Measurements from ENCODE around the gene TMEM163.

Gene TMEM163

DNA sequence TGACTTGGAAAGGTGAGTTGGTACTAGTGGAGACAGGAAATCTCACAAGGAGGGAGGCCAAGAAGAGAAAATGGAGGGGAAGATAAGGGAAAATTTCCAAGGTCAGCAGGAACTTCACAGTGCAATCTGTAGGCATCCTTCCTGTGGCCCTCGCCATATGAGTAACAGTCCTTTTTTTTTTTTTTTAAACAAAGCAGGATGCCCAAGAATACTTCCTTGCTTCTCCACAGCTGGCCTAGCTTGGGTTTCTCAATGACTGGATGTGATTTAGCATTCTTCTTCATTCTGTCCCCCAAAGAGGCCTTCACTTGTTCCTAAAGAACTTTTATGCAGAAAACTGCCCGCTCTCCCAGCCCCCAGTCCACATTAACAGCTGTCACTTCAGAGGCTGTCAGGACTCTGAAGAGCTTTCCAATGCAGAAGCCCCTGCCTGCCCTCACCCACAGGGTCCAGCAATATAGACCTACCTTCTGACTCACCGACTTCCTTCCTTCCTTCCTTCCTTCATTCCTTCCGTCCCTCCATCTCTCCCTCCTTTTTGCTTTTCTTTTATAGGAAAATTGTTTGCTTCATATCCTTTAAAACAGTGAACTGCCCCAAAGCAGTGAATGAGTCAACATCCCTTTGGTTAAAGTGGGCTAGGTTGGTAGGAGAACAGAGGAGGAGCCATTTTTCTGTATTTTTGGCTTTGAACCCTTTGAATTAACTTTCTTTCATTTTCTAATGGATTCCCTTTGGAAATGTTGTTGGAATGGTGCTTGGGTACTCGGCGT is 292.9 kb downstream of the TMEM163 start:
- no peak for DNase-seq

DNA sequence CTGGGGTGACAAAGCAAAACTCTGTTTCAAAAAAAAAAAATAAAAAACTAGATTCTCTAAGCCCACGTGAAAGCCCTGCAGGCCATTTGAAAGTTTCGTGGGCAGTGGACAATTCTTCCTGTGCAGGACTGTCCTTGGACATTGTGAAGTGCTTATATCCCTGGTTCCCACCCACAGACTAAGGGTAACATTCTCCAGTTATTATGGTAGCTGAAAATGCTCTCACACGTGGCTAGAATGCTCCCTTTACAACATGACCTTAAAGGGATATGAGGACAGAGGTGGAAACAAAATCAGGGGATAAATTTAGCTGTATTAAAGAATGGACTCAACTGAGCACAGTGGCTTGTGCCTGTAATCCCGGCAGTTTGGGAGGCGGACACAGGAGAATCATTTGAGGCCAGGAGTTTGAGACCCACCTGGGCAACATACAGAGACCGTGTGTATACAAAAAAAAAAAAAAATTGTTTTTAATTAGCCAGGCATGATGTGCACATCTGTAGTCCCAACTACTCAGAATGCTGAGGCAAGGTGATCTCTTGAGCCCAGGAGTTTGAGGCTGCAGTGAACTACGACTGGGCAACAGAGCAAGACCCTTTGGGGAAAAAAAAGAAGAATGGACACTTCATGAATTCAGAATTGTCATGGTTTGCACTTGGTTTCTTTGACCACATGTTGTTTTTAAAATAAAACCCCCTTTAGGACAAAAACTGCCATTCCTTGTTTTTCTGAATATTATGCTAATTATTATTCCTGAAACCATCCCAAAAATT is 297.1 kb downstream of the TMEM163 start:
- DNase-seq, result no peak

DNA sequence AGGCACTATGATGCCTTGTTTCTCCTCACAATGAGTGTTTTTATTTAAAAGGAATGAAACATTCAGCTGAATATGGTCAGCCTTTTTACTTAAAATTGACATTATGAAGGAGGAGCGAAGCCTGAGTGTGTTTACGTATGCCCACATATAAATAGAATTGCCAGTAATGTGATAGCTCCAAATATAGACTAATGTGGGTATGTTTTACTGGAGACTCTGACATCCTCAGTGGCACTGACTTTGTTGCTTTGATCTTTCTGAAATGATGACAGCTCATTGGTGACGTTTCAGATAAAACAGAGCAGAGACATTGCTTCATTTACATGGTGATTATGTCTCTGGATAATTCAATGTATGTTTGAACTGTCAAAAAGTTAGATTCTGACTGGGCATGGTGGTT is 297.9 kb downstream of the TMEM163 start:
- DNase-seq, result no peak

DNA sequence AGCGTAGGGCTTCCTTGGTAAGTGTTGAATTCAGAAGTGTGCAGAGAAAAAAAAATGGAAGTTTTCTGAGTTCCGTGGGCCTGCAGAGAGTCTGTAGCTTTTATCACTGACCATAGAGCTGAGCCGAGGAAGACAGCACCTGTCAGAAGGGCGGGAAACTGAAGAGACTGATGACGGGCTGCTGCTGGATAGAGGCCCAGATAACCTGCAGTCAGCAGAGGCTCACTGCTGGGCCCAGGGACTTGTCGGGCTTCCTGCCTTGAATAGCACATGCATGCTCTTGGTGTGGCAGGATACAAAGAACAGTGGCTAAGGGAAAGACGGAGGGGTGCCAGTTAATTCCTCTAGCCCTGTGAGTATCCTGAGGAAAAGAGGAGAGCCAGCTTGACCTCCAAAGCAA is 298.5 kb downstream of the TMEM163 start:
- no peak for DNase-seq

DNA sequence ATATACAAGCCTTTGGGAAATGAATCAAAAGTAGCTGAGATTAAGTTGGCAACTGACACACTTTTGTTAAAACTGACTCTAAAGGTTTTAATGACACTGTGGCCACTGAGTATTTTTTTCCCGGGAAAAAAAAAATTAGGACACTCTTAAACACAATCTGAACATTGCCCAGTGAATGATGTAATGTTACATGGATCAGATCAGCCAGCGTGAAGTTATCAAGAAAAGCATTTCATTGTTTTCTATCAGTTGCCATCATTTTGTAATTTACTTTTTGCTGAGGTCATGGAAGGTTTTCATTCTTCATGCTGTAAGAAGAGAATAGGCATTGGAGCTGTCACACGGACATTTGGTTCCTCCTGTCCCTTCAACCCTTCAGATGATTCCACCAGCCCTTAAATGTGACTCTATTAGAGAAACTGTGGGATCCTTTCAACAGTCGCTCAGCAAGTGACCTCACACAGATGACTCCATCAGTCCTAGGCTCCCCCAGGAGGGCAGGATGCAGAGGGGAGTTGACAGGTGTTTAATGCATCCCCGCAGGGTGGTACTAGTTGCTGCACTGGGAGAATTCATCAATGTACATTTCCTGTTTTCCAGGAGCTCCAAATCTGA is 300.7 kb downstream of the TMEM163 start:
- DNase-seq, result no peak

DNA sequence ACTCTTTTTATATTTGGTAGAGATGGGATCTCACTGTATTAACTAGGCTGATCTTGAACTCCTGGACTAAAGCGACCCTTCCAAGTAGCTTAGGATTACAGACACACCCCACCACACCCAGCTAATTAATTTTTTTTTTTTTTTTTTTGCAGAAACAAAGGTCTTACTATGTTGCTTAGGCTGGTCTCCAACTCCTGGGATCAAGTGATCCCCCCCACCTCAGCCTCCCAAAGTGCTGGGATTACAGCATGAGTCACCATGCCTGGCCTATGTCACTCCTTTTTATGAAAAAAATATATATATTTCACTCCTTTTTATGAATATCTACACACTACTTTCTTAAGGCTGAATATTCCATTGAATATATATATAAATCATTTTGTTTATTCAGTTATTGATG is 302.2 kb downstream of the TMEM163 start:
- no peak for DNase-seq

DNA sequence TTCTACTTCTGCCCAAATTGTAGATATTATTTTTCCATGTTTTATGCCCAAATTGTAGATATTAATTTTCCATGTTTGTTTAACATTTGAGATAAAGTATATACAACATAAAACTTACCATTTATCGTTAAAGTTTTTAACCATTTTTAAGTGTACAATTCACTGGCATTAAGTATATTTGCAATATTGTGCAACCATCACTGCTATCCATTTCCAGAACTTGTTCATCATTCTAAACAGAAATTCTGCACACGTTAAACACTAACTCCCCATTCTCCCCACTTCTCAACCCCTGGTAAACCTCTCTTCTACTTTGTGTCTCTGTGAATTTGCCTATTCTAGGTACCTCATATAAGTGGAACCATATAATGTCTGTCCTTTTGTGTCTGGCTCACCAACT is 302.8 kb downstream of the TMEM163 start:
- DNase-seq, result no peak

DNA sequence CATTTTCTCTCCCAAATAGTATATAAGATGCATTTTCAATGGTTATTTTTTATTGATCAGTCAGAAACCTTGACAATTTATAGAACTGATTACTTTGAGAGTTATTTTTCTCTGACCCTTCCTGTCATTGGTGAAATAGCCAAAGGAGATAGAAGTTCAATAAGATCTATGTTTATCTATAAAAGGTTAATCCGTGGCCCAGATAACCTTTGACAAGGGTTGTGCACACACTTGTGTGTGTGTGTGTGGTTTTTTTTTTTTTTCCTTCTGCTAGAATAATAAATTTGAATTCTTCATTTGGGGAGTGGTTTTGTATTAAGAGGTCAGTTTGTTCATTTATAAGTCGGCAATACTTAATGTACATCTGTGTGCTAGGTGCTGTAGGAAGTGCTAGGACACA is 304.9 kb downstream of the TMEM163 start:
- DNase-seq, result no peak

DNA sequence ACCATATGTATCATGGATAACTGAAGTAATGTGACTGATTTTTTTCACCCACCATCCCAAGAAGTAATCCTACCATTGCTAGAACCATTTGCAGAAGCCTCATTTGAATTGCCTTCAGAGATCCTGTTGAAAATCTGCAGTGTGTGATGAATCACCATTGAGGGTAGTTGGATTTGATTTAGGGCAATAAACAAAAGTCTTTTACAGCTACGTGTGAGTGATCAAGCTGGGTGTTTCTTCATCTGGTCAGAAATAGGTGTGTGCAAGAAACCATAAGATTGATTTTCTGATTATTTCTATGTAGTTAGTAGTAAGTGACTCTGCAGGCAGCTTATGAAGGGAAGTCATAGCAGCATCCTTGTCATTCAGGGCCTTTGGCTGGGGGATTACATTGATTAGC is 305.4 kb downstream of the TMEM163 start:
- no peak for DNase-seq

DNA sequence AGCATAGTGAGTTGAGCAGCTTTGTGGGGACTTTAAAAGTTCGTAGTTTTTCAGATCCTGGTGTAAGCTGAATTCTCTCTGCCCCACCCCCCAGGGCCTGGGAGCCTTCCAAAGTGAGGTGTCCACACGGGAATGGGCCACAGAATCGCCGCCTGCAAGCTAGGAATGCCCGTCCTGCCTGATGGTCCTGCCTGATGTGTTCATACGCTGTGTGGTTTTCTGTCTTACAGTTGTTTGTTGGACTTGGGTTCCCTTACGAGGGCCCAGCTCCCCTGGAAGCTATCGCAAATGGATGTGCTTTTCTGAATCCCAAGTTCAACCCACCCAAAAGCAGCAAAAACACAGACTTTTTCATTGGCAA is 306.2 kb downstream of the TMEM163 start:
- DNase-seq, result no peak

DNA sequence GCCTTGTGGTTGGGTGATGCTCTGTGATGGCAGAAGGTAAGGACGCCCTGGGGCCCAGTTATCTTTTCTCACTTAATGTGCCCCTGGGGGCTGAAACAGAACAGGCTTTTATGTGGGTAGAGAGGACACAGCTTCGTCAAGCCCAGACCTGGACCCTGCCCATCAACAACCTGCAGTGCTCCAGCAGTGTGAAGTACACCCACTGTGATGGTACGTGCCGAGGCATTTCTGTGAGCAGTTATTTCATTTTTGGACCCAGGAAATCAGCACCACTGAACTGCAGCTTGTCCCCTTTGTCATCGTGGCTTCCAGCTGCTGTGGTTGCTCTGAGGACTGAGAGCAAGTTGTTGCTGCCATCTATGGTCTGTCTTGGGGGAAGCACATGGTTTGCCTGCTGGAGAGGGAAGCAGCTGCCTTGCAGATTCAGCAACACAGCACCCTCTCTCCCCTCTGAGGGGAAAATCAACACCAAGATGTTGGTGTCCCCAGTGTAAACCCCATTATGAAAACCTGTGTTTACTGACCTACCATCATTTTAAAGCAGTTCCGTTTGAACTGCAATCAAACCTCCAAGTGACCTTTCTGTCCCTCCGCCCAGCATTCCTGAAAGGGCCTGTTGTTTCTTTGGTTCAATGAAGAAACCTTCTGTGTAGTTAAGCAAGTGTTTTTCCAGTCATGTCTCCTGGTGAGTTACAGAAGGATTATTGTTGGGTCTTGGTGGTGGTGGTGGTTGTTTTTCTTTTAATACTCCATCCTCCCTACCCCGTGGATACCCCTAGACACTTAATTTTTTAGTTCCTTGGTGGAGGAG is 306.8 kb downstream of the TMEM163 start:
- peak; percentile 44 for DNase-seq

DNA sequence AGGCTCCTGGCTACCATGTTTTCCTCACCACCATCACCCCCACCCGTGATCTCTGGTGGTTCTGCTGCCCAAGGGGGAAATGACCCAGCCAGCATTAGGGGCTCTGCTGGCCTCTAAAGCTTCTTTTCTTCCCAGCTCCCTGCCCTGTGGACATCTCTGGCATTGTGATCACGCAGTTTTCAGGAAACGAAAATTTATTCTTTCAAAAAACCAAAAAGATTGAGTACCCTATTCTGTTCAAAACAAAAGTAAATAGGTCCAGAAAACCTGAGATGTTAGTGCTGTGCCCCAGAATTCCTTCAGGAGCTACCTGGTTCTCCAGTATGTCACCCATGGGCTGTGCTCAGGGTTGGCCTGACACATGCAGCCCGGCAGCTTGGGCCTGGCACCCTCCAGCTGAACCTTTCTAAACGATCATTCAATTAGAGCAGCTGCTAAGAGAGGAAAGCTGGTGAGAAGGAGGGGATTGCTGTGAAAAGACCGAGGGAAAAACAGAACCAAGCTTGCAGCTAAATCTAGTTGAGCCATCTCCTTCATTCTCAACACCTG is 307.4 kb downstream of the TMEM163 start:
- DNase-seq, result peak; percentile 34

DNA sequence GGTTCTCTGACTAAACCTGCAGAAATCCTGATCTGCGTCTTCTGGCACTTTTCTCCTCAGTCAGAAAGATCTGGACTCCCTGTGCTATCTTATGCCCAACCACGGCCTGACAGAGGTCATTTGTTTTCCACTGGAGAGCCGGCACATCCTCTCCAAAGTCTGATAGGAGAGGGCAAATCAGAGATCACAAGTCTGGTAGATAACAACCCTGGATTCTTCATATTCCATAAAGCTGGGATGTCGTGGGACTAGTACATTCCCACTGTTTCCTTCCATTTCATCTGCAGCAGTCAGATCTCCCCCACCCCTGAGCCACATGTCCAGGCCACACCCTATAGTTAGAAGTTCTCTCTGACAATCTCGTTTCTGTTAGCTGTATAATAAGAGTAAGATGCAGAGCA is 308.0 kb downstream of the TMEM163 start:
- no peak for DNase-seq

DNA sequence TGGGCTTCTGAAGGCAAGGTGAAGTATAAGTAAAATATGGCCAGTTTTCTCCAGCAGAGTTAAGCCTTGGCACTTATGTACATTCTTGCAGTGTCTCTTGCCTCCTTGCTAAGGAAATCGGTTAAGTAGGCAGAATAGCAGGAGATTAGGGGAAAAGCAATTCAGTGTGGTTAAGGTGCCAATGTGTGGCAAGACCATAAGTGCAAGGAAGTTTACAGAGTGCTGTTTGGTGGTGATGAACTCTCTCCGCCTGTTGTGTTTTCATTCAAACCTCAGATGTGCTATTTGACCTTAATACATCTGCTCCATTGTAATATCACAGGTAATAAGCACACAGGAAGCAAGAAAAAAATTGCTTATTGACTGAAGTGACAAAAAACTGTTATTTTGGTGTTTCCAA is 308.8 kb downstream of the TMEM163 start:
- no peak for DNase-seq

DNA sequence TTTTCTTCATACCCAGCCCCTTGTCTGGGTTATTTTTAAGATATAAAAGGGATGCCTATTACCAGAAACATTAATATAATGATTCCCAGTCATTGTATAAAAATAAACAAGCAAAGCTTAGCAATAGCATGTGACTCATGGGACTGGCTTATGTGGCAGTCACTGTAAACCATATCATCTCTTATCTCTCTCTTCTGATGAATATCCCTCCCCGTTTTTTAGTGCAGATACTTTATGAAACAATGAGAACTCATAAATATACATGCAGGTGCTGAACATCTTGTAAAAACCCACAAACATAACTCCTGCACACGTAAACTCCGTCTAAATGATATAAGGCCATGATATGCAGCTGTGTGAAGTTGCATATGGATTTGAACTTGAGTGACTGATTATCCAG is 310.0 kb downstream of the TMEM163 start:
- no peak for DNase-seq

DNA sequence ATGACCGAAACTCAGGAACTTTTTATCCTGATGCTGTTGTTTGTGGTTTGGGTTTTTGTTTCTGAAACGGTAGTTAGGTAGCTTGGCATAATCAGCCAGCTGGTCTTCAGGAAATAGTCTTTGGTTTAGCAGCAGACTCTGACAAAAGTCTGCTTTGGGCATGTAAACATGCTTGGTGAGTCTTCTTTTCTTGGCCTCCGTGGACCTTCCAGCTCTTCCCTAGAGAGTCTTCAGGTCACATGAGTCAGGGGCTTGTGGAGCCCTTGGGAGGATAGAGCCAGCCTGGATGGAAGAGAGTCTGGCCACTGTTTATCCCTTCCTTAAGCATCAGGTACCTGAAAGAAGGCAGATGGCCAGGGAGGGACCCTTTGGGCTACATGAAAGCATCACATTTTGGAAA is 310.4 kb downstream of the TMEM163 start:
- no peak for DNase-seq

DNA sequence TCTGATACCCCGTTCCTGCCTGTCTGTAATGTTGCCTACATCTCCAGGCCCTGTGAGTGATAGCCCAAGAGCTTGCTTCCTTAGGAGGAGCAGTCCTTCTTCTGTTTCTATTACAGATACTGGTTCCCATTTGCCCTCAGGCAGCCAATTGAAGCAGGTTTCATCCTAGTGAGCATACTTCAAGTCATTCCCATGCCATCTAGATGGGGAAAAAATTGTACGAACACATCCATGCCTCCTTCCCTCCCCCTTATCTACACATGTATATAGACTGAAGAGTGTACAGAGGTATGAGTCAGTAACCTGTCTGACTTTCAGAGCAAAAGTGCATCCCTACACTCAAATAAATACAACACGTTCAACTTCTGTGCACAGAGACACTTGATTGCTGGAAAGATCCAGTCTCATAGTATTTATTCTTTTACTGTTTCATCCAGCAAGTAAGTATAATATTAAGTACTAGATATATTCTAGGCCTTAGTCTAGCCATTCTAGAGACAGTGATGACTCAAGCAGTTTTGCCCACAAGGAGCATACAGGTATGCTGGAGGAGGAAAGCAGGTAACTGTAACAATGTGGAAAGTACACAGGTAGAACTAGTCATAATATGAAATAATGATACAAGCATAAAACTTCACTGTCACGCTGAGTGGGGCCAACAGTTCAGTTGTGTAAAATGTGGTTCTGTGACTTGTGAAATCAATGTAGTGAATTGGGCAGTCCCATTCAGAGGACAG is 311.5 kb downstream of the TMEM163 start:
- no peak for DNase-seq

DNA sequence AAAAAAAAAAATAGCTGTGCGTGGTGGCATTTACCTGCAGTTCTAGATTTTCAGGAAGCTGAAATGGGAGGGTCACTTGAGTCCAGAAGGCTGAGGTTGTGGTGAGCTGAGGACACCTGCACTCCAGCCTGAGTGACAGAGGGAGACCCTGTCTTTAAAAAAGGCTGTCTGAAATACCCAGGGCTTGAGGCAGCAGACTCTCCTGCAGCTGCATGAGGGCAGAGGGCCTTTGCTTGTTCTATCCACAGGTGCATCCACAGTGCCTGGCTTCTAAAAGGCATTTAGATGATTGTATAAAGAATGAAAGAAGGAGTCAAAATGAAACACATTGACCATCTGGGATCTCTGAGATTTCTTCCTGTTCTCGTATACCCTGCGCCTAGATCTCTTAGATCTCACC is 312.1 kb downstream of the TMEM163 start:
- no peak for DNase-seq

DNA sequence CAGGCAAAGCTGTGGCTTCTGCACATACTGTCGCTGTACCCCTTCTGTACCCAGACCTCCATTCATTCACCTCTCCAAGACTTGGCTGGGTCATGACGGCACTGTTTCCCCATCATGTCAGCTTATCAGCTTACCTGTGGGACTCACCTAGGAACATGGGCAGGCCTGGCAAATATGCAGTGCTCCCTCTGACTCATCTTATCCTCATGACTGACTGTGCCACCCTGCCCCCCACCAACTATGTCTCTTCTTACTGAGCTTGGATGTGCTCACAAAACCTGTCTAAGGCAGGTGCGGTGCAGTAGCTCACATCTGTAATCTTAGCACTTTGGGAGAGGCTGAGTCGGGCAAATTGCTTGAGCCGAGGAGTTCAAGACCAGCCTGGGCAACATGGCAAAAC is 312.5 kb downstream of the TMEM163 start:
- DNase-seq, result no peak

Measured in NCI-H524 treated with DMSO at 0.1 percent for 48 hours (cell line).